ENCODE results near the gene PABPC1L2A.

- TF ChIP-seq CTCF (IDR thresholded peaks at IDR 0.05) (no peak), POLR2A (IDR thresholded peaks at IDR 0.05) (no peak)
Measured at GRCh38 chrX:73069365-73070035, 9.8 kb downstream of the PABPC1L2A start.

Data from adrenal gland (tissue), 5 donors.